H7 (cell line): ENCODE results near the gene ASTN1. TPM values are rescaled to one million over a fixed set of nuclear protein-coding genes. Genes with fewer than 3 reads are reported as not detected.
A peak's percentile ranks its signal among the peaks of the same experiment; 100 is the strongest.

ENCODE experiments used
- DNase-seq: peaks from one replicate; pipeline ENCODE4 v3.0.0; 2012
- H3K27me3 ChIP-seq: 2 replicates; pipeline ENCODE4 v1.6.0; 2011; ENCODE audit warnings: mild to moderate bottlenecking, low read length; ENCODE audit not compliant: control insufficient read depth, insufficient read depth
- H3K36me3 ChIP-seq: replicated peaks from 2 replicates; pipeline ENCODE4 v1.5.1; 2011; ENCODE audit warnings: low read length; ENCODE audit not compliant: control insufficient read depth, insufficient read depth
- H3K4me3 ChIP-seq: 2 replicates; pipeline ENCODE4 v1.5.1; 2011; ENCODE audit warnings: low read depth, mild to moderate bottlenecking, control low read depth, low read length, moderate library complexity; ENCODE audit not compliant: insufficient read depth
- total RNA-seq: library from RNA; depleted of rRNA; stranded (reverse); fragments of >200 nt; shearing (Covaris generic); gene quantifications from 2 replicates; pipeline ENCODE4 v1.2.3, GENCODE V29; 2014

ASTN1 gene
- total RNA-seq, 1 experiment from 2014 or later = 0.48 TPM

DNA sequence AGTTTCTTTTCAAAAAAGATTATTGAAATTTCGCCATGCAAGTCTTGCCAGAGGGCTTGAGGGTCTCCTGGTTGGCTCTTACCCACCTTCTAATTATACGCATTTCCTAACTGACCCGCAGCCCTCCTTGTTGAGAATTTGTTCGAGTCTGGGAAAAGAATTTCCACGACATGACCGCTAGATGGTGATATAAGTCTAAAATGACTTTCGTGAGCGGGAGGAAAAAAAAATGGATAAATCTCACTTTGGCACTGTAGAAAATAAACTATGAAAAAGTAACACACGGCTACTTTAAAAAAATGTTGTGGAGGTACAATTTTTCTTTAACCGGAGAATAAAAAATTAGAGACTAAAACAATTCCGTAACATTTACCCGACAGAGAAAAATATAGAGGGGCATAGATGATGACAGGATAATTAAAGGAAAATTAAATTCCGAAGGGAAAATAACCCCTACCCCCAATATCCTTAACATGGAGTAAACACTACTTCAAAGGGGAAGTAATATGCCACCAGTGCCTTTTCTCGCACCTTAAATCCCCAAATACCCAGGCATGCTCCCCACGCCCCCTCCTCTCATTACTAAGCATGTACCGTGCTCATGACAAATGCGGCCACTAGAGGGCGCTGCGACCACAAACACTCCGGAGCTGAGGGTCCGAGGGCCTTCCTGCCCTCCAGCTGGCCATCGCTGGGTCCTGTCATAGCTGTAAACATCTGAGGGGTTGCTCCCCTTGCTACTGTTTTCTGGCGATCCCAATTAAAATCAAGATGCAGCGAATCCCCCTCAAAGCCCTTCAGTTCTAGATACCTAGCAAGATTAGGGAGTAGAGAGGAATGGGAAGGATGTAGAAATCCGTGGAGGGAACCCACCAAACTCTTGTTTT lies 266.9 kb downstream of the ASTN1 start:
- peak; percentile 84 for DNase-seq
- no peaks in the 10 kb centered on the region for H3K36me3 ChIP-seq
- peaks cover 2% of the 10 kb centered on the region; the same call in 1 of the 2 replicates for H3K27me3 ChIP-seq
- peak overlapping the region; percentile 28 for H3K4me3 ChIP-seq

DNA sequence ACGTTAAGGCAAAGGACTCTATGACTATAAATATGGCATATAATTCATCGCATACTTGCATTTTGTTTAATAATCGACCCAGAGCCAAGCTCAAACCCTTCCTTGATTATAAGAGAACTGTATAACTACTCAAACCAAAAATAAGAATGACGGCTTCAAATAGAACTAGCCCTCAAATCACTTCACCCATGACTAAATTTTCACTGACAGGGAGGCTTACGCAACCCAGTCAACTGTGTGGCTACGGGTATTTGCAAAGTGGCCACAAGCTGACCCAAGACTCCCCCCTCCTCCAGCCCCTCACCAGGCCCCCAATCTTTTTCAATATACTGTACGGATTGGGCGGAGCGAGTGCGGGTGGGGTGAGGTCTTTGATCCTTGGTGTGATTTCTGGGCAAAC lies 268.3 kb downstream of the ASTN1 start:
- H3K27me3 ChIP-seq = peaks cover 2% of the 10 kb centered on the region; the same call in 1 of the 2 replicates
- no peak for DNase-seq
- H3K4me3 ChIP-seq = no peak overlapping the region
- no peaks in the 10 kb centered on the region for H3K36me3 ChIP-seq

DNA sequence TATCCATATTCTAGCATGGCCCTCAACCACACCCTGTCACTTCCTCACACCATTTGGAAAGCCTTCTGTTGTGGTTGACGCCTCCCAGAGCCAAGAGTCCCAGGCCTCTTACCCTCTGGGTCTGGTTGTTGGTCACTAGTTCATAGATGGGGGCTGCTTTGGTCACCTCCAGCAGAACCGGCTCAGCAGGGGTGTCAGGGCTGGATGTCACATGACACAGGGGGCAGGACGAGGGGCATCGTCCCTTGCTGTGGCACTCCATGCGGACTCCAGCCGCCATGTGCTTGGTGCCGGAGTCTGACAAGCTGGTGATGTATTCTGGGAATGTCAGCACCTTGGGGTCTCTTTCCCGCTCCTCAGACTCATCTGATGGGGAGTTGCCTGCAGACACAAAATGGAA lies 270.1 kb downstream of the ASTN1 start:
- H3K4me3 ChIP-seq = no peak overlapping the region
- peaks cover 2% of the 10 kb centered on the region; the same call in 1 of the 2 replicates for H3K27me3 ChIP-seq
- DNase-seq = no peak
- H3K36me3 ChIP-seq = no peaks in the 10 kb centered on the region

DNA sequence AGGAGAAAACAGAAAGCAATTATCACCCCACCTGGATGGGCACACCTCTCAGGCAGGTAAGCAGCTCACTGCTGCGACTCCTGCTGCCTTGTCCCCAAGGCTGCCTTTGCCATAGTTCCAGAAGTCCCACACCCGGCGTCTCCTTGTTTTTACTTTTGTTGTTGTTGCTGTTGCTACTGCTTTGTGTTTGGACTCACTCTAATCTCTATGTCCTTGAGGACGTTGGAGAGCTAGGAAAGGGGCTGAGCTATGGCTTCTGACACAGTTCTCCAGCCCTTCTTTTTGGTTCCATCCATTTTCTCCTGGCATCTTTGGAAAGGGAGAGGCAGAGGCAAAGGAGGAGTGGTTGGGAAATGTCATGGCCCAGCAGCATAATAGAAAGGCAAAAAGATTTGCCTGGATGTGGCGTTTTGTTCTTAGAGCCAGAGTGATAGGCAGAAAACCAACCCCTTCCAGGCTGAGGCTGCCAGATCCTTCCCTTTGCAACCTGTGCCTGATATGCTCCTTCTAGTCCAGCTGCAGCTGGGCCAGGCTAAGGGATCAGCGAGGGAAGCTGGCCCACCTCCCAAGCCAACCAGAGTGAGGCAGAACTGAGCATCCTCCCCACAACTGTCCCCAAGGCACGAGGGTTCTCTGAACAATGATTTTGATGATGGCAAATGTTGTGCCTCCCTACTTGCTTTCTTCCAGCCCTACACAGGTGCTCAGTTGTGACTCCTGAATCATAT lies 270.7 kb downstream of the ASTN1 start:
- Histone ChIP-seq H3K36me3 (no peaks in the 10 kb centered on the region), H3K4me3 (no peak overlapping the region), H3K27me3 (peaks cover 2% of the 10 kb centered on the region; the same call in 1 of the 2 replicates)
- DNase-seq = no peak

DNA sequence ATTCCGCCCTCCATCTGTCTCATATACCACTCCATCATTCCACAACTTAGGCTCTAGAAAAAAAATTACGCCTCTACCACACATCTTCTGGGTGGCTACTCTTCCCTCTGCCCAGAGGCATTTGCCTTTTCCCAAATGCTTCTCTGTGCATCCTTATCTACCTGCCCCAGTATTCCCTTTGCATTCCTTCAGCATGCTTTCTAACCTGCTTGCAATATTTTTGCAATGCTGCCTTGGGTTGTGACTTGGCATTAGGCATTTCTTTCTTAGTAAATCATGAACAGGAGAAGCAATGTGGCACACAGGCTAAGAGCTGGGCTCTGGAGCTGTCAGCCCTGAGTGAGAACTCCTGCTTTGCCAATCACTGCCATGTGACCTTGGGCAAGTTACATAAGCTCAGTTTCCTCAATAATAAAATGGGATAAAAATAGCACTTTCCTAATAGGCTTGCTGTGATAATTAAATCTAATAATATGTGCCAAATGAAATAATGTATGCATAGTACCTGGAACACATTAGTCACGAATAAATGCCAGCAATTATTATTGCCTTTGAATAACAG lies 276.0 kb downstream of the ASTN1 start:
- Histone ChIP-seq H3K27me3 (no peaks in the 10 kb centered on the region), H3K36me3 (no peaks in the 10 kb centered on the region), H3K4me3 (no peak overlapping the region)
- DNase-seq = no peak

DNA sequence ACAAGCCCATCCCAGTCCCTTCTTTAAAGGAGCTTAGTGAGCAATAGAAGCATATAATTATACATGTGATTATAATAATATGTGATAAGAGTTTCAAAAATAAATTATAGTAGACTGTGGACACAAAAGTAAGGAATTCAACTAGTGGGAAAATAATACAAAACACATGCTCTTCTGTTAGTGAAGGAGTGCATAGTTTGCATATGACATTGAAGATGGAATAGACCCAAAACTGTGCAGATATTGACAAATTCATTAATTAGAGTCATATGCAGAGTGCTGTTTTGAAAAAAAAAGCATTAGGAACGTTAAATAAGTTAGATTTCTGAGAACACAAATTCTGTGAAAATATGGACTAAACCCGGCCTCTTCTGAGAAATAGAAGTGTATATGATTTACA lies 278.8 kb downstream of the ASTN1 start:
- Histone ChIP-seq H3K4me3 (no peak overlapping the region), H3K36me3 (no peaks in the 10 kb centered on the region), H3K27me3 (no peaks in the 10 kb centered on the region)
- no peak for DNase-seq

DNA sequence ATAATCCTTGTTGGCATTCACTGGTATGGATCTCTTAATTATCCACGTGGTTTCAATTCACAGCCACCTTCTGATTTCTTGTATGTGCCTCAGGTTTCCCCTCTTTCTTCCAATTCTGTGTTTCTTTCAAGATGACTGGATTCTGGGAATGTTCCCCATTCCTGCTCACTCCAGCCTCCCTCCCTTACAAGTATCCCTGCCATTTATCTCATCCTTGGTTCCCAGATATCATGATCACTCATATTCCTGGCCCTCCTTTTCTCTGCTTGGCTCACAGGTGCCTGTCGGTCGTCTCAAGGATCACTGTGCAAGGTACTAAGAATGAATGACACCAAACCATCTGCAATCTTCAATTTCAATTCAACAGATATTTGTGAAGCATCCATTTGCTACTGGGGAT lies 279.2 kb downstream of the ASTN1 start:
- DNase-seq = no peak
- no peaks in the 10 kb centered on the region for H3K27me3 ChIP-seq

DNA sequence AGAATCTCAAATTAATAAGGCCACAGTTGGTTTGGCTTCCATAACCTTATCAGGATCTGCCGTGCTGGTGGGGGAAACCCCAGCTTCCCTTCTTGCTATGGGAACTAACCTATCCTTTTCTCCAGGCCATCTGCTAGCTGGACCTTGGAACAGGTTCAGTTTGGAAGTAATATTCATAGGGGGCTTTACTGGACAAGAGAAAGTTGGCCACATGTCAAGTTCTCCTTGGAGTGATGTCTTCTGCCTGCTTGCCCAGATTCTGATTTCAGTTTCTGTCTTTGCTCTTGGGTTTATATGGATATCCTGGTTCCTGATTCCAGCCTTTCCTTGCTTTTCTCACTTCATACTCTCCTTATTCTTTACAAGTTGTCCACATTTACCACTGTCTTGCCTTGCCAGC lies 279.6 kb downstream of the ASTN1 start:
- no peaks in the 10 kb centered on the region for H3K36me3 ChIP-seq
- H3K27me3 ChIP-seq = no peaks in the 10 kb centered on the region
- H3K4me3 ChIP-seq = no peak overlapping the region
- DNase-seq = no peak

More for the DNA sequence above, 279.2 kb downstream of the ASTN1 start:
- no peaks in the 10 kb centered on the region for H3K36me3 ChIP-seq
- H3K4me3 ChIP-seq = no peak overlapping the region

DNA sequence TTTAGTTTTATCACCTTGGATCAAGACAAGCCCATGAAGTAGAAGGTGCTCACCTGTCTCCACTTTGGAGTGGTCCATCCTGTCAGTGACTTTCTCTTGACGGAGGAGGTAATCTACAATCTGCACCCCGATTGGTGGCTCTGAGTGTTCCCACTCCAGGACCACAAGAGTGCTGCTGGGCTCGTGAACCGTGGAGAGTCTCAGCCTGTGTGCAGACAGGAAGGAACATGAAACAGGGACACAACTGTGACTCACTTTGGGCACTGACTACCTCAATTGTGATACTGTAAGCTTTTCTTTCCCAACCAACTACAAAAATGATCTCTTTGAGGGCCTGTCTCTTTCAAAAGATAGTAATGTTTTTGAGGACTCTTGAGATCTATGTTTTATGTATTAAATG lies 280.2 kb downstream of the ASTN1 start:
- Histone ChIP-seq H3K36me3 (no peaks in the 10 kb centered on the region), H3K27me3 (no peaks in the 10 kb centered on the region), H3K4me3 (no peak overlapping the region)
- DNase-seq = no peak

DNA sequence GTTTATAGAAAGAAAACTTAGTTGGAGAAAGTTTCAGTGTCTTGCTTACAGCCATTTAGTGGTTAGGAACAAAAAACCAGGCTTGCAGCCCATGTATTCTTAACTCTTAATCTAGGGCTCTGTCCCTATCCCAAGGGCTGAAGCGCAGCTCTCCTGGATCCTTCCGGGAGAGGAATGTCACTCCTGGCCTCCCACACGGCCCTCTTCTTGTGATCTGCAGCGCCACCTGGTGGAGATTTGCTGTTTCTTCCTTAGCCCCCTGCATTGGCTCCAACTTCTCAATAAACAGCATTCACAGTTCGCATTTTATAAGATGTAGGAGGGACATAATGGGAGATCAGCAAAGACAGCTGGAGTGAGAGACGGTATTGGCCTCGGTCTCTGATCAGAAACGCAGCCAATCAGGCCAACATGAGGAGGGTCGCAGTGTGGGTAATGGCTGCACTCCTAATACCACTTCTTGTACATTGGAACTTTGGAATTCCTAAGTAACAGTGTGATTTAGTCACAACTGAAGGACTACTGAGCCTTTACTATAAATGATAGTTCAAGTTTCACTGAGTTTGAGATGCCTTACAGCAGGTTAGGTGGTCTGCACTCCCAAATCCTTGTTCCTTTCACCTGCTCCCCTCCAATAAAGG lies 283.4 kb downstream of the ASTN1 start:
- DNase-seq = peak; percentile 86
- H3K36me3 ChIP-seq = no peaks in the 10 kb centered on the region
- H3K4me3 ChIP-seq = no peak overlapping the region
- H3K27me3 ChIP-seq = no peaks in the 10 kb centered on the region

DNA sequence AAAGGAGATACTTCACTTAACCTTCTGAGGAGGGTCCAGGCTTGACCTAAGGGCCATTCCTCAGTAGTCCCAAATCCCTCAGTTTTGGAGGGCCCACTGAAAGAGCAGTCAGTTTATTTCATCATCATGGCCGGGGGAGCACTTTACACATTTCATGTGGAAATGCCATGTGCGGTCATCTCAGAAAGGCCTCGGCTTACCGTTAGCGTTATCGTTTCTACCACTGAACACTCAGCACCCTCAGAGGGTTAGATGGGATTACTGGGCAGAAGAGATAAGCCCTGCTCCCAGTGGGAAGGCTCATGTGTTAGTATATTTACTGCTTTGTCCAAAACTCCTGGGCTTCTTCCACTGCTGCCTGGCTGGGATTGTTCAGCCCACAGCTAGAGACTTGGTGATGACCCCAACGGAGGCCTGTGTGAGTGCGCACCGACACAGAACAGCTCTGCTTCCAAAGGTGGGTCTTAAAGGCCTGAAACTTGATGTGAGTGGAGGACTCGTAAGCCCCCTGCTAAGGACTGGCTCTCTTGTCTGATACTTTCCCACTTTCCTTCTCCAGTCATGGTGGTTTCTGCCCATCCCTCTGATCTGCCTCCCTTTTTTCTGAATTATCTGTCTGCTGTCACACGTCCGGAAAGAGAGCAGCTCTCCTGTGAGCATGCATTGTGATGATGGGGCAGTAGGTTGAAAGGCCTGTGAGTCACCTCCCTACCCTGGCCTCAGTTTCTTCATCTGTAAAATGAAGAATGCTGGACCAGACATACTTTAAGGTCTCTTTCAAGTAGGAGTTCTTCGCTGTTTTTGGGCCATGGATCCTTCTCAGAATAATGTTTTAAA lies 284.5 kb downstream of the ASTN1 start:
- no peak for DNase-seq
- H3K36me3 ChIP-seq = no peaks in the 10 kb centered on the region
- no peak overlapping the region for H3K4me3 ChIP-seq
- no peaks in the 10 kb centered on the region for H3K27me3 ChIP-seq

DNA sequence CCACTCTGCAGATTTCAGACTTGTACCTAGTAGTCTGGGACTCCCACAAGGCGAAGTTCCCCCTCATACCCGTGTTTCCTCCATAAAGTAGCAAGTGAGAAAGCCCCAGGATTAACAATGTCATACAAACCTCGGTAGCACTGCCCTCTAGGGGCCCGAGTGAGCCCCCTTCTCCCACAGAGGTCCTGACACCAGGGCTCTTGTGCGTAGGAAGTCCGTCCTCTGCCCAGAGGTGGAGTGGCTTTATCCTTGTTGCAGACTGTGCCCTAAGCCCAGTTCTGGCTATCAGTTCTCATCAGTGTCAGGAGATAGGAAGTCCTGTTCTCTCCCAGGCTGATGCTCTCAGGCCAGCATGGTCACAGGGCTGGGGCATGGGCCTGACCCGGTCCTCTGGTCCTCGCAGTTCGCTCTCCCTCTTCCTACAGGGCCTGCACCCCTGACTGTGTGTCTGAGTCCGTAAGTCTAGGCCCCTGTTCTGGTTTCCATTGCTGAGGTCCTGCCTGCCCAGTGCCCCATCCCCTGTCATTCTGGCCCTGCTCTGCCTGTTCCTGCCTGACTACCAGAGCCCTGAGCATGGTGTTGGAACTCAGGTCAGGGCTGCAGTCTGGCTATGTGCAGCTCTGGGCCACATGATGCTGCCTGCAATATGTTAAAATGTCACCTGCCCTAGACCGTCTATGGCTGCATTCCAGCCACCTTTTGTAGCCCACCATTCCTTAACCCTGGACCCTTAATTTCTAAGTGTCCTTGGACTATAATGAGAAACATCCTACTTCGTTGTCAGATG lies 285.6 kb downstream of the ASTN1 start:
- H3K36me3 ChIP-seq = no peaks in the 10 kb centered on the region
- no peak overlapping the region for H3K4me3 ChIP-seq
- H3K27me3 ChIP-seq = no peaks in the 10 kb centered on the region
- DNase-seq = peak; percentile 61

DNA sequence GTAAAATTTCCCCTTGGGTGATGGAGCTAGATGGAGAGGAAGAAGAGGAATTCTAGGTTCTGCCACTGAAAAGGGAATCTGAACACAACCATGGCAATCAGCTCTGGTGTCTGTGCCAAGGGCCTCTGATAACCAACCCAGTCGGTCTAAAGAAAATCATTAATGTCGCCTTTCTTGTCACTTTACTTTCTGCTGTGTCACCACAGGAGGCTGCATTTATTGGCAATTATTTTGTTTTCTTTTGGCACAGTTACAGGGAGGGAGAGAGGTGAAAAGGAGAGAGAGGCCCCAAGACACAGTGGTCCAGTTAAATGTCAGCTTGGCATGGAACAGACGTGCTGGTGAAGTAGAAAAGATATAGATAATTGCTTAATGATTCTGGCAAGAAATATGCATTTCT lies 287.0 kb downstream of the ASTN1 start:
- H3K36me3 ChIP-seq = no peaks in the 10 kb centered on the region
- no peak for DNase-seq
- H3K27me3 ChIP-seq = no peaks in the 10 kb centered on the region
- no peak overlapping the region for H3K4me3 ChIP-seq
